ENCODE data around the gene CNMD. TPM values are rescaled to one million over a fixed set of nuclear protein-coding genes. Genes with fewer than 3 reads are reported as not detected.
"Not testable (repeated sequence)": the region's sequence is repeated elsewhere in the genome, so short reads cannot be mapped to it uniquely, and the experiment has no call there.

The CNMD gene
- total RNA-seq, 3 donors from 2014 or later (not counting 1 experiment from before 2014, with no cell fraction given) = not detected

GRCh38 chr13:52696566-52696965, 43.1 kb downstream of the CNMD start:
- no peaks in the 10 kb centered on the region for H3K9me3 Mint-ChIP-seq
- no peak overlapping the region for H3K4me3 Mint-ChIP-seq
- 69% methylated on average over 4 of the region's 5 CpGs for WGBS (ENCODE audit: insufficient coverage)
- no peak for TF ChIP-seq CTCF (IDR thresholded peaks at IDR 0.05)
- H3K4me1 ChIP-seq (ENCODE audit: control insufficient read depth, insufficient read depth, low read length) = no peaks in the 10 kb centered on the region
- H3K36me3 ChIP-seq (ENCODE audit: control insufficient read depth, insufficient read depth, low read length) = no peaks in the 10 kb centered on the region
- no peaks in the 10 kb centered on the region for H3K27me3 Mint-ChIP-seq (ENCODE audit: low read depth in 2 of 2)
- H3K36me3 Mint-ChIP-seq = no peaks in the 10 kb centered on the region
- ATAC-seq = no peak
- H3K4me1 Mint-ChIP-seq = peaks cover 0 to 5% of the 10 kb centered on the region in 2 donors
- intact Hi-C loops (cut with micrococcal nuclease) = no loop called here
- no peak overlapping the region for H3K27ac ChIP-seq (ENCODE audit: low read length)
- no peak for DNase-seq
- no peak overlapping the region for H3K27ac Mint-ChIP-seq
- no peaks in the 10 kb centered on the region for H3K9me3 ChIP-seq (ENCODE audit: control insufficient read depth, insufficient read depth, low read length)
- H3K27me3 ChIP-seq (ENCODE audit: control insufficient read depth, insufficient read depth, low read length) = no peaks in the 10 kb centered on the region
- no peak overlapping the region for H3K4me3 ChIP-seq (ENCODE audit: low read length)

- H3K27me3 Mint-ChIP-seq (ENCODE audit: low read depth in 2 of 2) = no peaks in the 10 kb centered on the region
- no peak overlapping the region for H3K27ac Mint-ChIP-seq
- H3K4me3 ChIP-seq (ENCODE audit: low read length) = no peak overlapping the region
- H3K9me3 ChIP-seq (ENCODE audit: control insufficient read depth, insufficient read depth, low read length) = no peaks in the 10 kb centered on the region
- peaks cover 0 to 5% of the 10 kb centered on the region in 2 donors for H3K4me1 Mint-ChIP-seq
- WGBS (ENCODE audit: insufficient coverage) = 92% methylated on average over 3 of the region's 3 CpGs
- no peaks in the 10 kb centered on the region for H3K27me3 ChIP-seq (ENCODE audit: control insufficient read depth, insufficient read depth, low read length)
- no peak overlapping the region for H3K27ac ChIP-seq (ENCODE audit: low read length)
- H3K36me3 Mint-ChIP-seq = no peaks in the 10 kb centered on the region
- ATAC-seq (no peak), DNase-seq (no peak)
- intact Hi-C loops (cut with micrococcal nuclease) = no loop called here
- H3K9me3 Mint-ChIP-seq = no peaks in the 10 kb centered on the region
- no peaks in the 10 kb centered on the region for H3K4me1 ChIP-seq (ENCODE audit: control insufficient read depth, insufficient read depth, low read length)
- H3K36me3 ChIP-seq (ENCODE audit: control insufficient read depth, insufficient read depth, low read length) = no peaks in the 10 kb centered on the region
- TF ChIP-seq CTCF (IDR thresholded peaks at IDR 0.05) = no peak
- H3K4me3 Mint-ChIP-seq = no peak overlapping the region
Measured at GRCh38 chr13:52695856-52696255, 43.8 kb downstream of the CNMD start.

GRCh38 chr13:52686376-52686775, 53.2 kb downstream of the CNMD start:
- H3K27me3 Mint-ChIP-seq (ENCODE audit: low read depth in 2 of 2) = no peaks in the 10 kb centered on the region
- H3K36me3 Mint-ChIP-seq = peaks cover 14% of the 10 kb centered on the region
- H3K4me1 ChIP-seq (ENCODE audit: control insufficient read depth, insufficient read depth, low read length) = no peaks in the 10 kb centered on the region
- DNase-seq = no peak
- H3K4me3 Mint-ChIP-seq = no peak overlapping the region
- H3K36me3 ChIP-seq (ENCODE audit: control insufficient read depth, insufficient read depth, low read length) = peaks cover 49% of the 10 kb centered on the region
- ATAC-seq = no peak
- intact Hi-C loops (cut with micrococcal nuclease) = no loop called here
- TF ChIP-seq CTCF (IDR thresholded peaks at IDR 0.05) = no peak
- H3K27ac Mint-ChIP-seq = no peak overlapping the region
- H3K27ac ChIP-seq (ENCODE audit: low read length) = no peak overlapping the region
- H3K9me3 Mint-ChIP-seq = no peaks in the 10 kb centered on the region
- no peaks in the 10 kb centered on the region for H3K9me3 ChIP-seq (ENCODE audit: control insufficient read depth, insufficient read depth, low read length)
- WGBS (ENCODE audit: insufficient coverage) = 97% methylated on average over 4 of the region's 4 CpGs
- no peak overlapping the region for H3K4me3 ChIP-seq (ENCODE audit: low read length)
- no peaks in the 10 kb centered on the region for H3K4me1 Mint-ChIP-seq
- H3K27me3 ChIP-seq (ENCODE audit: control insufficient read depth, insufficient read depth, low read length) = no peaks in the 10 kb centered on the region

GRCh38 chr13:52685806-52686205, 53.8 kb downstream of the CNMD start:
- H3K9me3 Mint-ChIP-seq; H3K27ac ChIP-seq (ENCODE audit: low read length); H3K4me1 ChIP-seq (ENCODE audit: control insufficient read depth, insufficient read depth, low read length); H3K4me1 Mint-ChIP-seq; H3K4me3 Mint-ChIP-seq; DNase-seq; H3K9me3 ChIP-seq (ENCODE audit: control insufficient read depth, insufficient read depth, low read length); H3K27me3 ChIP-seq (ENCODE audit: control insufficient read depth, insufficient read depth, low read length); H3K27ac Mint-ChIP-seq; H3K4me3 ChIP-seq (ENCODE audit: low read length); ATAC-seq; H3K27me3 Mint-ChIP-seq (ENCODE audit: low read depth in 2 of 2); intact Hi-C loops (cut with micrococcal nuclease): not testable (repeated sequence)
- peaks cover 53% of the 10 kb centered on the region for H3K36me3 ChIP-seq (ENCODE audit: control insufficient read depth, insufficient read depth, low read length)
- WGBS (ENCODE audit: insufficient coverage) = 99% methylated on average over 9 of the region's 9 CpGs
- H3K36me3 Mint-ChIP-seq = peaks cover 14% of the 10 kb centered on the region

Data from natural killer cell (primary cell).